ENCODE data around the gene ASB15. TPM values are rescaled to one million over a fixed set of nuclear protein-coding genes. Genes with fewer than 3 reads are reported as not detected.

The ASB15 gene
- polyA plus RNA-seq, 2 of the 4 experiments (the other 2 are of a cell fraction), result not detected

DNA sequence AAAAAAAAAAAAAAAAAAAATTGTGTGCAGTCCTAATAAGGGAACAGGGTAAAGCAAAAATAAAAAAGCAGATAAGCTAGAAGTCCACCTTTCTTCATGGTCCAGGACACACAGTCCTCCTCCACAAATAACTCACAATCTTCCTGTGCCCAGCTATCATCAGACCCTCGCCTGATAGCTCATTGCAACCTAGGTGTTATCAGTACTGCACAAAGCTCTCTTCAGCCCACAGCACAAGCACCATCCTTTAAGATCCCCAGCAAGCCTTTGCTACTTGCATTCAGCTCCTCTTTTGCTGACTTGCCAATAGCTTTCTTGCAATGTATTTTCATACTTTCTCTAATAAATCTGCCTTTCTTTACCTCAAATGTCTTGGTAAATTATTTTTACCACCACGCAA is 49.0 kb upstream of the ASB15 start (continued):
- TF ChIP-seq ZC3H11A (IDR thresholded peaks at IDR 0.05), result no peak
- no peak for TF ChIP-seq CEBPB (IDR thresholded peaks at IDR 0.05)

DNA sequence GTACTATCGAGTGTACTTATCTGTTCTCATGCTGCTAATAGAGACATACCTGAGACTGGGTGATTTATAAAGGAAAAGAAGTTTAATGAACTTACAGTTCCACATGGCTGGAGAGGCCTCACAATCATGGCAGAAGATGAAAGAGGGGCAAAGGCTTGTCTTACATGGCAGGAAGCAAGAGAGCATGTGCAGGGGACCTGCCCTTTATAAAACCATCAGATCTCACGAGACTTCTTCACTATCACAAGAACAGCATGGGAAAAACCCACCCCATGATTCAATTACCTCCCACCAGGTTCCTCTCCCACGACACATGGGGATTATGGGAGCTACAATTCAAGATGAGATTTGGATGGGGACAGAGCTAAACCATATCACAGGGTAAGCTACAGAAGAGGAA is 48.5 kb upstream of the ASB15 start:
- no peak overlapping the region for H3K27ac ChIP-seq
- POLR2A ChIA-PET, result no interaction called here
- CTCF ChIA-PET, result interaction anchor here (1.0 kb wide), 1 partner anchor 312 kb away, joined by 3 read pairs; no protein-coding TSS in a partner anchor
- peaks cover 4% of the 10 kb centered on the region; the same call in 1 of the 3 replicates for H3K4me1 ChIP-seq
- no peaks in the 10 kb centered on the region for H3K9me3 ChIP-seq
- FAIRE-seq, result no peak
- DNase-seq (ENCODE audit: low read depth in 1 of 2, low spot score in 1 of 2), result no peak
- no peak overlapping the region for H3K4me3 ChIP-seq
- 89% methylated on average over 3 of the region's 3 CpGs for WGBS (ENCODE audit: missing lambda C conversion rate)
- H3K4me2 ChIP-seq, result no peak overlapping the region
- no peak for TF ChIP-seq RARB (CRISPR knock-in tag; IDR thresholded peaks at IDR 0.05)
- no peak for TF ChIP-seq MYC (IDR thresholded peaks at IDR 0.05; ENCODE audit: borderline replicate concordance, low read length)
- TF ChIP-seq FOSL2 (IDR thresholded peaks at IDR 0.05), result no peak
- no peak for TF ChIP-seq FOSL2 (CRISPR knock-in tag; IDR thresholded peaks at IDR 0.05)
- no peak for TF ChIP-seq ELK1 (IDR thresholded peaks at IDR 0.05; ENCODE audit: low read depth, low read length)
- TF ChIP-seq BHLHE40 (IDR thresholded peaks at IDR 0.05; ENCODE audit: low read depth, low read length), result no peak
- no peak for TF ChIP-seq HEYL (CRISPR knock-in tag; IDR thresholded peaks at IDR 0.05)
- no peak for ATAC-seq

GRCh38 chr7:123555484-123555883 is 46.1 kb upstream of the ASB15 start:
- CTCF ChIA-PET, result no interaction called here
- DNase-seq (ENCODE audit: low read depth in 1 of 2, low spot score in 1 of 2), result no peak
- Histone ChIP-seq H3K4me1 (peaks cover 4% of the 10 kb centered on the region; the same call in 1 of the 3 replicates), H3K4me3 (no peak overlapping the region), H3K4me2 (no peak overlapping the region), H3K27ac (no peak overlapping the region), H3K9me3 (no peaks in the 10 kb centered on the region)
- ATAC-seq, result no peak
- no peak for FAIRE-seq
- POLR2A ChIA-PET, result no interaction called here
- TF ChIP-seq RCOR1 (IDR thresholded peaks at IDR 0.05; ENCODE audit: low read depth, low read length) (no peak), HOXB13 (CRISPR knock-in tag; IDR thresholded peaks at IDR 0.05; ENCODE audit: low read depth) (no peak), MAX (IDR thresholded peaks at IDR 0.05) (no peak), KDM1A (IDR thresholded peaks at IDR 0.05; ENCODE audit: low read depth) (no peak), TP53 (CRISPR knock-in tag; IDR thresholded peaks at IDR 0.05) (no peak), FOSL2 (IDR thresholded peaks at IDR 0.05) (no peak), FOSL2 (CRISPR knock-in tag; IDR thresholded peaks at IDR 0.05) (no peak)
- TF ChIP-seq, protein P1, sequence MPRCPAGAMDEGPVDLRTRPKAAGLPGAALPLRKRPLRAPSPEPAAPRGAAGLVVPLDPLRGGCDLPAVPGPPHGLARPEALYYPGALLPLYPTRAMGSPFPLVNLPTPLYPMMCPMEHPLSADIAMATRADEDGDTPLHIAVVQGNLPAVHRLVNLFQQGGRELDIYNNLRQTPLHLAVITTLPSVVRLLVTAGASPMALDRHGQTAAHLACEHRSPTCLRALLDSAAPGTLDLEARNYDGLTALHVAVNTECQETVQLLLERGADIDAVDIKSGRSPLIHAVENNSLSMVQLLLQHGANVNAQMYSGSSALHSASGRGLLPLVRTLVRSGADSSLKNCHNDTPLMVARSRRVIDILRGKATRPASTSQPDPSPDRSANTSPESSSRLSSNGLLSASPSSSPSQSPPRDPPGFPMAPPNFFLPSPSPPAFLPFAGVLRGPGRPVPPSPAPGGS (IDR thresholded peaks at IDR 0.05), result no peak

GRCh38 chr7:123557016-123557397 is 44.6 kb upstream of the ASB15 start:
- ATAC-seq, result no peak
- 9% methylated on average over 12 of the region's 12 CpGs for WGBS (ENCODE audit: missing lambda C conversion rate)
- ChIA-PET CTCF (interaction anchor here (1.4 to 2.1 kb wide), 2 partner anchors 10 to 63 kb away, joined by 4 to 11 read pairs; no protein-coding TSS in a partner anchor), POLR2A (interaction anchor here (1.4 kb wide), 1 partner anchor 22 kb away, joined by 10 read pairs; the partner anchor contains the start of gene IQUB)
- peak overlapping the region; percentile 85 for H3K4me2 ChIP-seq
- FAIRE-seq, result no peak
- H3K4me1 ChIP-seq, result peaks cover 4% of the 10 kb centered on the region; the same call in 1 of the 3 replicates
- DNase-seq (ENCODE audit: low read depth in 1 of 2, low spot score in 1 of 2), result no peak
- no peak for TF ChIP-seq FOSL2 (IDR thresholded peaks at IDR 0.05)
- no peak for TF ChIP-seq FOSL2 (CRISPR knock-in tag; IDR thresholded peaks at IDR 0.05)
- peak; percentile 29; the same call in 1 of the 2 replicates for TF ChIP-seq REST (IDR thresholded peaks at IDR 0.05)
- no peaks in the 10 kb centered on the region for H3K9me3 ChIP-seq
- peak overlapping the region; percentile 81 to 91 for H3K27ac ChIP-seq
- peak overlapping the region; percentile 97 for H3K4me3 ChIP-seq

Measured in A549 (cell line).